Type B pancreatic cell (in vitro differentiated cells): ENCODE results near the gene MTA3. TPM values are rescaled to one million over a fixed set of nuclear protein-coding genes. Genes with fewer than 3 reads are reported as not detected.
A peak's percentile ranks its signal among the peaks of the same experiment; 100 is the strongest.

ENCODE experiments used
- DNase-seq: peaks from one replicate; pipeline ENCODE4 v3.0.0; 2021; ENCODE audit warnings: mixed read lengths; ENCODE audit not compliant: unreplicated experiment; ENCODE audit errors: extremely low spot score
- H3K27ac Mint-ChIP-seq: 2 replicates; pipeline ENCODE4 v1.8.0; 2021; ENCODE audit warnings: mild to moderate bottlenecking, mixed read lengths
- H3K27me3 Mint-ChIP-seq: 2 replicates; pipeline ENCODE4 v1.8.0; 2021; ENCODE audit warnings: mixed read lengths
- H3K36me3 Mint-ChIP-seq: 2 replicates; pipeline ENCODE4 v1.8.0; 2021; ENCODE audit warnings: mixed read lengths
- H3K4me1 Mint-ChIP-seq: one replicate; pipeline ENCODE4 v1.8.0; 2021; ENCODE audit warnings: mixed read lengths; ENCODE audit not compliant: unreplicated experiment
- H3K4me3 Mint-ChIP-seq: 2 replicates; pipeline ENCODE4 v1.8.0; 2021; ENCODE audit warnings: mild to moderate bottlenecking, mixed read lengths
- H3K9me3 Mint-ChIP-seq: 2 replicates; pipeline ENCODE4 v1.8.0; 2021; ENCODE audit warnings: mixed read lengths
- total RNA-seq: library from RNA; stranded (reverse); gene quantifications from 2 replicates; pipeline ENCODE4 v1.2.1, GENCODE V29; 2021; ENCODE audit warnings: low replicate concordance
- TF ChIP-seq, protein P1 (sequence below): fragments of 200-600 bp; sonication (generic); conservative IDR thresholded peaks from 2 replicates; pipeline ENCODE4 v1.5.0; 2021; ENCODE audit warnings: antibody characterized with exemption, mild to moderate bottlenecking

MTA3 gene
- total RNA-seq, 1 donor from 2014 or later = 59.7 TPM

DNA sequence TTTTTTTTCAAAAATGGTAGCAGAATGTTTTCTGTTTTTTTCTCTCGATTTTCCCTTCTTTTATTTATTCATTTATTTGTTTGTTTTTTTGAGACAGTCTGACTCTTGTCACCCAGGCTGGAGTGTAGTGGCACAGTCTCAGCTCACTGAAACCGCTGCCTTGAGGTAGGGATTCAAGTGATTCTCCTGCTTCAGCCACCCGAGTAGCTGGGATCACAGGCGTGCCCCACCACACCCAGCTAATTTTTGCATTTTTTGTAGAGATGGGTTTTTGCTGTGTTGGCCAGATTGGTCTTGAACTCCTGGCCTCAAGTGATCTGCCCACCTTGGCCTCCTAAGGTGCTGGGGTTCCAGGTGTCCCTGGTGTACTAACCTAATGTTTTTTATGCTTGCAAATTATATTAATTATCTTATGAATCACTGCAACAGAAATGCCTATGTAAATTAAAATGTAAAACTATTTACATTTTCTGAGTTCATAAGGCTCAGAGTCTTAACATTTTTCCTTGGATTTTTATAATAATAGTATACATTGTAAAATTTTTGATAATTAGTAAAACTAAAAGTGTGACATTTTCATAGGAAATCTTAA lies 19.2 kb downstream of the MTA3 start:
- Mint-ChIP-seq H3K27me3 (no peaks in the 10 kb centered on the region), H3K9me3 (no peaks in the 10 kb centered on the region), H3K36me3 (peaks cover 19% of the 10 kb centered on the region), H3K27ac (no peak overlapping the region), H3K4me1 (no peaks in the 10 kb centered on the region), H3K4me3 (no peak overlapping the region)
- TF ChIP-seq, protein P1, sequence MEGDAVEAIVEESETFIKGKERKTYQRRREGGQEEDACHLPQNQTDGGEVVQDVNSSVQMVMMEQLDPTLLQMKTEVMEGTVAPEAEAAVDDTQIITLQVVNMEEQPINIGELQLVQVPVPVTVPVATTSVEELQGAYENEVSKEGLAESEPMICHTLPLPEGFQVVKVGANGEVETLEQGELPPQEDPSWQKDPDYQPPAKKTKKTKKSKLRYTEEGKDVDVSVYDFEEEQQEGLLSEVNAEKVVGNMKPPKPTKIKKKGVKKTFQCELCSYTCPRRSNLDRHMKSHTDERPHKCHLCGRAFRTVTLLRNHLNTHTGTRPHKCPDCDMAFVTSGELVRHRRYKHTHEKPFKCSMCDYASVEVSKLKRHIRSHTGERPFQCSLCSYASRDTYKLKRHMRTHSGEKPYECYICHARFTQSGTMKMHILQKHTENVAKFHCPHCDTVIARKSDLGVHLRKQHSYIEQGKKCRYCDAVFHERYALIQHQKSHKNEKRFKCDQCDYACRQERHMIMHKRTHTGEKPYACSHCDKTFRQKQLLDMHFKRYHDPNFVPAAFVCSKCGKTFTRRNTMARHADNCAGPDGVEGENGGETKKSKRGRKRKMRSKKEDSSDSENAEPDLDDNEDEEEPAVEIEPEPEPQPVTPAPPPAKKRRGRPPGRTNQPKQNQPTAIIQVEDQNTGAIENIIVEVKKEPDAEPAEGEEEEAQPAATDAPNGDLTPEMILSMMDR = no peak
- no peak for DNase-seq

DNA sequence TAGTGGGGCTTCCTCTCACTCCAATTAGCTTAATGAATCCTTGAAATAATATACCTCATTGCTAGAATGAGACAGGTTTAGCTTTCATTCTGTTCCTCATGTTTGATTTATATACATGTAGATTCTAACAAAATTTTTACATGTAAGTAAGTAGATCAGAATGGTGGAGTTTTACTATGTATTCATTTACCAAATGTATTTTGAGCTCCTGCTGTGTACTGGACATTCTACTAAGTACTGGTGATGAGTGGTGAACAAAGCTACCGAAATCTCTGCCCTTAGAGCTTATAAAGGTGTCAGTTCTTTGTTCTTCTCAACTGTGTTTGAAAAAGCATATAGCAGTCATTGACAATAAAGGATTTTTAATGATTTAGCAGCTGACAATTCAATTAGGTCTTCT lies 19.7 kb downstream of the MTA3 start:
- Mint-ChIP-seq H3K27me3 (no peaks in the 10 kb centered on the region), H3K9me3 (no peaks in the 10 kb centered on the region), H3K4me3 (no peak overlapping the region), H3K27ac (no peak overlapping the region), H3K4me1 (no peaks in the 10 kb centered on the region), H3K36me3 (peaks cover 14% of the 10 kb centered on the region)
- DNase-seq = no peak
- TF ChIP-seq, protein P1 = no peak

DNA sequence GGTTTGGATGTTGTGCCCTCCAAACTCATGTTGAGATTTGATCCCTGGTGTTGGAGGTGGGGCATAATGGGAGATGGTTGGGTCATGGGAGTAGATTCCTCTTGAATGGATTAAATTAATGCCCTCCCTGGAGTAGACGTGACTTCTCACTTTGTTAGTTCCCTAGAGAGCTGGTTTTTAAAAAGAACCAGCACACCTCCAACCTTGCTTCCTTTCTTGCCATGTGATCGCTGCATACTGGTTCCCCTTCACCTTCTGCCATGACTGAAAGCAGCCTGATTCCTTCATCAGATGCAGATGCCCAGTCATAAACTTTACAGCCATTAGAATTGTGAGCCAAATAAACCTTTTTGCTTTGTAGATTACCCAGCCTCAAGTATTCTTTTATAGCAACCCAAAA lies 21.7 kb downstream of the MTA3 start:
- TF ChIP-seq, protein P1 = no peak
- Mint-ChIP-seq H3K36me3 (peaks cover 17% of the 10 kb centered on the region), H3K27me3 (no peaks in the 10 kb centered on the region), H3K27ac (no peak overlapping the region), H3K4me3 (no peak overlapping the region), H3K9me3 (no peaks in the 10 kb centered on the region), H3K4me1 (no peaks in the 10 kb centered on the region)
- no peak for DNase-seq

DNA sequence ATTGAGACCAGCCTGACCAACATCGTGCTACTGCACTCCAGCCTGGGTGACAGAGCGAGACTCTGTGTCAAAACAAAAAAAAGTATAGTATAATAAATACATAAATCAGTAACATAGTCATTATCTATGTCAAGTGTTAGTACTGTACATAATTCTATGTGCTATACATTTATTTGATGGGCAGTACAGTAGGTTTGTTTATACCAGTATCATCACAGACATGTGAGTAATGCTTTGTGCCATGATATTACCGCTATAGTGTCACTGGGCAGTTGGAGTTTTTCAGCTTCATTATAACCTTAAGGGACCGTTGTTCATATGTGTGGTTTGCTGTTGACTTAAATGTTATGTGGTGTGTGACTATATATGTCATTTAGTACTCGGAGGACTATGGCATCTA lies 24.9 kb downstream of the MTA3 start:
- Mint-ChIP-seq H3K36me3 (peaks cover 15% of the 10 kb centered on the region), H3K27ac (no peak overlapping the region), H3K4me1 (no peaks in the 10 kb centered on the region), H3K9me3 (no peaks in the 10 kb centered on the region), H3K27me3 (no peaks in the 10 kb centered on the region), H3K4me3 (no peak overlapping the region)
- TF ChIP-seq, protein P1 = no peak
- no peak for DNase-seq

DNA sequence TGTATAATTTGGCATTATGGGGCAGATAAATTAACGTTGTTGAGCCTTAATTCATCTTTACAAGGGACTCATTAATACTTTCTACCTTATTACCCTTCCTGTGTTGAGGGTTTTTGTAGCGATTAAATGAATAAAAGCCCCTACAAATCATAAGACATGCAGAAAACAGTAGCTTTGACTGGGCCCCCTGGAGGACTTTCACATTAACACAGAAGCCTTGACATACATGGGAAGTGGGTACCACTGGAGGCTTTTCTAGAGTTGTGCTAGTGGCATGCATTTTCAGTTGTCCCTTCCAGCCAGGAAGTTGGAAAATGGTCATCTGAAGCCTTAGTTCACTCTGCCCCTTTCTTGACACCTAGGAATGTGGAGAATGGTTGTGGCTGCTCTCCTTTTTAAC lies 30.2 kb downstream of the MTA3 start:
- no peak overlapping the region for H3K27ac Mint-ChIP-seq
- no peaks in the 10 kb centered on the region for H3K9me3 Mint-ChIP-seq
- no peaks in the 10 kb centered on the region for H3K27me3 Mint-ChIP-seq
- no peak overlapping the region for H3K4me3 Mint-ChIP-seq
- TF ChIP-seq, protein P1 = peak; percentile 35
- peaks cover 6% of the 10 kb centered on the region for H3K4me1 Mint-ChIP-seq
- DNase-seq = no peak
- peaks cover 7% of the 10 kb centered on the region for H3K36me3 Mint-ChIP-seq

DNA sequence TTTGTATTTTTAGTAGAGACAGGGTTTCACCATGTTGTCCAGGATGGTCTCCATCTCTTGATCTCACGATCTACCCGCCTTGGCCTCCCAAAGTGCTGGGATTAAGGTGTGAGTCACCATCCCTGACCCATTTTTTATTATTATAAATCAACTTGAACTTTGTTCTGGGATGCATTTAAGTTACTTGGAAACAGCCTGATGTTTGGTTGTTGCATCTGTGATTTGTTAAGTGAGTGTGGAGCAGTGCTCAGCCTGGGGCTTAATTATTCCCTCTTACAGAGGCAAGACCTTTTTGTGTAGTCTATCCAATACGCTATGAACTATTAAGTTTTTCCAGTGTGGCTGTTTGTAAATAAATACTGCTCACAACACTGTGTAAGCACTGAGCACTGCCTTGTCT lies 32.6 kb downstream of the MTA3 start:
- no peak for DNase-seq
- Mint-ChIP-seq H3K4me3 (no peak overlapping the region), H3K36me3 (peaks cover 7% of the 10 kb centered on the region), H3K27ac (no peak overlapping the region), H3K4me1 (peaks cover 6% of the 10 kb centered on the region), H3K9me3 (no peaks in the 10 kb centered on the region), H3K27me3 (no peaks in the 10 kb centered on the region)
- TF ChIP-seq, protein P1 = no peak
